ENCODE measurements around the gene PLEKHG4B.

- TF ChIP-seq RAD21 (IDR thresholded peaks at IDR 0.05; ENCODE audit: low read depth) (no peak), YY1 (IDR thresholded peaks at IDR 0.05; ENCODE audit: low read depth) (no peak), TAF1 (IDR thresholded peaks at IDR 0.05; ENCODE audit: low read depth) (no peak), EP300 (IDR thresholded peaks at IDR 0.05; ENCODE audit: borderline replicate concordance) (no peak), REST (IDR thresholded peaks at IDR 0.05; ENCODE audit: low read depth) (no peak), ZBTB7A (IDR thresholded peaks at IDR 0.05; ENCODE audit: low read depth) (no peak), MAX (IDR thresholded peaks at IDR 0.05) (no peak), TCF12 (IDR thresholded peaks at IDR 0.05; ENCODE audit: low read depth) (no peak), USF1 (IDR thresholded peaks at IDR 0.05) (no peak), CREB1 (IDR thresholded peaks at IDR 0.05; ENCODE audit: low read depth) (no peak), EGR1 (IDR thresholded peaks at IDR 0.05) (no peak)
Observed at GRCh38 chr5:189976-190365, 98.0 kb downstream of the PLEKHG4B start.

Measured in Ishikawa (cell line).